ENCODE results near the gene SELENBP1. TPM values are rescaled to one million over a fixed set of nuclear protein-coding genes. Genes with fewer than 3 reads are reported as not detected.

SELENBP1 gene
- 27.0 and 118 TPM in 2 replicates for total RNA-seq

GRCh38 chr1:151372058-151372934 is at the start of gene SELENBP1:
TSS of gene SELENBP1 (minus strand) at chr1:151372705. CDS start at chr1:151372641, 64 bp downstream.

GRCh38 chr1:151399324-151400171 is 27.0 kb upstream of the SELENBP1 start, which contains the start of gene PSMB4:
TSS of gene PSMB4 (plus strand) at chr1:151399573. CDS start at chr1:151399588, 15 bp downstream.

DNA sequence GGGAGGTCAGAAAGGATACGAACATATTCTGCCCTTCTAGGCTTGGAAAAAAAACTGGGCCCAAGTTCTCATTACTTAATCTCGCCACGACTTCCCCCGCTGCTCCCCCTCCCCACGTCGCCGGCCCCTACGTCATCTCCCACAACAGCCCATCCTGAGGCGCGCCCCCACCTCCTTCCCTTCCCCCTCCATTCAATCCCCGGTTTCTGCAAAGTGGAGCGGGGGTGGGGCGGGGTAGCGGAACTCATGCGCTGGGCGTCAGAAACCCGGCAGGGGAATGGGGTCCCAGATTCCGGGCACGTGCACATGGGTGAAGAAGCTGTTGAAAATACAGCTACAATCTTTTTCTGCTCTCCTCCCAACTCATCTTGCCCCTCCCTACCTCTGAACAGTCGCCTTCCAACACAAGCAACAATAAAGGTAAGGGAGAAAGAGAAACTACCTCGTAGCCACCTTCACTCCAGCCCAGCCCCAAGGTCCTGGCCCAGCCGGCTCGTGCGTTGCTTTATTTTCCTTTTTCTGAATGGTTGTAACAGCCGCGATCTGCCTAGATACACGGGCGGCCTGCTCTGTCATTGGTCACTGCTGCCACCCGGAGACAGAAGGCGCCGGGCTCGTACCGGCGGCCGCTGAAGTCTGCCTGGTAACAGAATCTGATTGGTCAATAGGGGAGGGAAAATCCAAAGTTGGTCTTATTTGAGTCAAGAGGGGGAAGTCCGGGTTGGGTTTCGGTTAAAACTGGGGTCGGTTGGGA is 25.6 kb downstream of the SELENBP1 start, which contains the start of gene RFX5:
TSS of gene RFX5 (minus strand) at position 484 of the 754 bp plus-strand sequence. CDS start 932 bp downstream, outside the sequence.

DNA sequence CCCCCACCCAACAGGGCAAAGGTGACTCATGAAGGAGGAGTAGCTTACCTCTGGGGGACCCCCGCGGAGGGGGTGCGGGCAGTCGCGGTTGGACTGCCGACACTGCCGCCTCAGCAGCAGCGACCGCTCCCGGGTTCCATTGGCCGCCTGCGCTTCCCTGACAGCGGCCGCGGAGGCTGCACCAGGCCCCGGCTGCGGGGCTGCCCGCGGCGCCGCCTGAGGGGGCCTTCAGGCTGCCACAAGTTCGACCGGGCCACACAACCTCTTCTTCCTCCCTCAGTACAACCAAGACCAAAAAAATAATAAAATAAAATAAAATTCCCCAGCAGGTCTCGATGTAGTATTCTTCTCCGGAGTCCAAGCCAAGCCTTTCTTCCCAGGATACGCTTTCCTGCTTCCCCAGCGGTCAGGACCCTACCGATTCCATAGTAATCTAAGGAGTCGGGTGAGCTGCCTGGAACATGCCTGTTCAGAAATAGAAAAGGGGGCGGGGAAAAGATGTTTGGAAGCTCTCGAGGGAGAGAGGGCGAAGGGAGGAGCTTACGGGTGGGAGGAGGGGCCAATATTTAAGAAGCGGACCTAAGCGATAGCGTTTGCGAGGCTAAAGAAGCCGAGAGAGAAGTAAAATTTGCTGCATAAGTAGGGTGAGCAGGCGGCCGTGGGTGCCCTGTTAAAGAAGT is 45.1 kb downstream of the SELENBP1 start, which contains the start of gene PI4KB:
TSS of gene PI4KB (minus strand) at position 194 of the 680 bp plus-strand sequence. CDS start 10,935 bp downstream, outside the sequence.

Other genes starting within 250 kb of the SELENBP1 start
- 1.7 and 5.5 TPM in 2 replicates for gene SEMA6C, start 226.1 kb downstream of the SELENBP1 start, total RNA-seq
- gene TNFAIP8L2, start 216.1 kb downstream of the SELENBP1 start, total RNA-seq = not detected in 2 replicates
- gene LYSMD1, start 206.8 kb downstream of the SELENBP1 start, total RNA-seq = 6.2 and 11.7 TPM in 2 replicates
- gene SCNM1, start 206.6 kb downstream of the SELENBP1 start, total RNA-seq = 29.5 and 31.0 TPM in 2 replicates
- not detected in 2 replicates for gene TMOD4, start 196.7 kb downstream of the SELENBP1 start, total RNA-seq
- gene VPS72, start 182.5 kb downstream of the SELENBP1 start, total RNA-seq = 42.7 and 52.9 TPM in 2 replicates
- 42.2 and 43.2 TPM in 2 replicates for gene PIP5K1A, start 174.2 kb downstream of the SELENBP1 start, total RNA-seq
- gene PSMD4, start 118.0 kb downstream of the SELENBP1 start, total RNA-seq = 124 and 156 TPM in 2 replicates
- gene ZNF687, start 90.4 kb downstream of the SELENBP1 start, total RNA-seq = 17.6 and 29.0 TPM in 2 replicates
- 48.6 and 60.4 TPM in 2 replicates for gene PI4KB, start 45.3 kb downstream of the SELENBP1 start, total RNA-seq
- 22.2 and 25.4 TPM in 2 replicates for gene RFX5, start 25.5 kb downstream of the SELENBP1 start, total RNA-seq
- gene PSMB4, start 26.9 kb upstream of the SELENBP1 start, total RNA-seq = 331 and 344 TPM in 2 replicates
- gene POGZ, start 86.8 kb upstream of the SELENBP1 start, total RNA-seq = 16.3 and 29.4 TPM in 2 replicates
- gene CGN, start 138.7 kb upstream of the SELENBP1 start, total RNA-seq = 0.52 TPM in 1 of 2 replicates, not detected in the other
- gene TUFT1, start 167.6 kb upstream of the SELENBP1 start, total RNA-seq = 2.3 and 6.2 TPM in 2 replicates
- 13.8 and 20.5 TPM in 2 replicates for gene SNX27, start 239.3 kb upstream of the SELENBP1 start, total RNA-seq